ENCODE measurements around the gene GAS7.
"Not testable (repeated sequence)": the region's sequence is repeated elsewhere in the genome, so short reads cannot be mapped to it uniquely, and the experiment has no call there.

Gene GAS7

DNA sequence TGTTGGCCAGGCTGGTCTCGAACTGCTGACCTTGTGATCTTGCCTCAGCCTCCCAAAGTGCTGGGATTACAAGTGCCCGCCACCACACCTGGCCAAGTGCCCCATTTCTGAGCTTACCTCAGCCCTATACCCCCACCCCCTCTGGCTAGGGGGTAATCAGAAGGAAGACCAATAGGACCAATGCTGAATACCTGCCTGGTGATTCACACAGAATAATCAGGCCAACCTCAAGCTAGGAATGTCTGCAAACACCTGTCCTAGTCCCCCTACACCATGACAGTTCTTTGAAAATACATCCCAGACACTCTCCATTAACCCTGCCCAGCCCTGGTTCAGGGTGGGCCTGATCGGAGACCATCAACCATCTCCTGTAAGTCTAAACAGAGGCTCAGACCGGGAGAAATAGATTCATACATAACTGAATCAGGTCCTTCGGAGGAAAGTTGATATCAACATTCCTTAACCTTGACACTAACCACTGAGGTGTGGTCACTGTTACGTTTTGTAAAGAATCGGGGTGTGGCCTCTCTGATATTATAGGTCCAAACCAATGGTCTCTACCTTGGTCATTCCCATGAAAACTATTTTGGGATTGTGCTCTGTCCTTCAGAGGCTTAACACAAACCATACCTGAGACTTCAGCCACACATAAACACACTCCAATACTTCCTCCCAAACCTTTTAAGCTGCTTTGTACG, 130.8 kb downstream of the GAS7 start:
- no peak for DNase-seq

DNA sequence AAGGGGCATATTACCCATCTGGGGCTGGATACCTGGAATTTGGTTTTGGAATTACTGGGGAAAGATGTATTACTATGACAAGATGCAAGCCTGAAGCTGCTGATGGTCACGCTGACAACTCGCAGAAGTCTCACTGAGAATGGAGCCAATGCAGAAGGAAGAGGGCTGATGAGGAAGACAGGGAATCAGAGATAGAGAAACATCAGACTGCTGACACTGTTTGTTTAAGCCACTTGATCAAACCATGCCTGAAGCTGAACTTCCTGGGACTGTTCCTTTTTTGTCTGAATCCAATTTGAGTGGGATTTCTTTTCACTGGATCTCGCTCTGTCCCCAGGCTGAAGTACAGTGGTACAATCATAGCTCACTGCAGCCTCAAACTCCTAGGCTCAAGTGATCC, 133.9 kb downstream of the GAS7 start:
- DNase-seq = no peak

DNA sequence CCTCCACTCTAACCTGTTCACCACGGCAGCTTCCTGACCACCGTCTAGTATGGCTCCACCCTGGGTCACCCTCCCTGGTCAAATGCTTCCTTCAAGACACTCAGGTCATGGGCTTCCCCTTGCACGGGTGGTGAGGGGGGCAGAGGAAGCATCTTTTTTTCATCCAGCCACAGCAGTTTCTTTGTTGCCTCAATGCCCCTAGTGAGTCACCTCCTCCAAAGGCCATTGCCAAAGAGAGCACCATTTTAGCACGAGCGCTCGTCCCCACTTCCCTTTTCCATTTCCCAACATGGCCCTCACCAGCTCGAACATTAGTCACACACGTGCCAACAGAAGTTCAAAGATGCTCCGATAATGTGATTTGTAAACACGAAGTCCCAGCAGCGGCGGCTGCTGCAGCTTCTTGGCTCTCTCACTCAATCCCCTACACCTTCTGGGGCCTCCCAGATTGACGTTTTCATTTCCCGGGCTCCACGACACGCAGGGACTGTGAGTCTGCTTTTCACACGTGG, 134.6 kb downstream of the GAS7 start:
- DNase-seq = no peak

DNA sequence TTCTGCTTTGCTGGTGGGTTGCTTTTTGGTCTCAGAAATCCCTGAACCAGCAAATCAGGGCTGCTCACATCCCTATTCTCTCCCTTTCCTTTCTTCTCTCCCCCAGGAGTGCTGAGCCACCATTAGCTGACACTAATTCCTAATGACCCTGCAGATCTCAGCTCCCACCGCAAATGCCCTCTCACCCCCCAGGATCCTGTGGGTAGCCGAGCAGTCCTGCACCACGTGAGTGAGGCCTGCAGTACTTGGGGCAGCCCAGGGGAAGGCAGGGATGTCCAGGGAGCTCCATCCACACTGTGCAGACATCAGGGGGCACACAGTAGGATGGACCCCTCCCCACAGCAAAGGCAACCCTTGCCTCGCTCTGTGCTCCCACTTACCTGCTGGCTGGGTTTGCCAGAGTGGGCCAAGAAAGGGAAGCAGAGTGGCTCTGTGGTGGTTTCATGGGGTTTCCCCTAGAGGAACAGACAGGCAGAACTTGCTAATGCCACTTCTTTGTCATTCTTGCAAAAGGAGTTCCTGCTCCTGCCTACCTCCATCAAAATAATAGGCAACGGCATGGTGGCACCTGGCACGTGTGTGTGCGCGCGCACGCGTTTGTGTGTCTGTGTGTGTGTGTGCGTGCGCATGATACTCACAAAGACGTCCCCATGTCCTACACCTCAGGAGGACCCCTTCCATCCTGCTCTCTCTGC, 135.6 kb downstream of the GAS7 start:
- DNase-seq = no peak

DNA sequence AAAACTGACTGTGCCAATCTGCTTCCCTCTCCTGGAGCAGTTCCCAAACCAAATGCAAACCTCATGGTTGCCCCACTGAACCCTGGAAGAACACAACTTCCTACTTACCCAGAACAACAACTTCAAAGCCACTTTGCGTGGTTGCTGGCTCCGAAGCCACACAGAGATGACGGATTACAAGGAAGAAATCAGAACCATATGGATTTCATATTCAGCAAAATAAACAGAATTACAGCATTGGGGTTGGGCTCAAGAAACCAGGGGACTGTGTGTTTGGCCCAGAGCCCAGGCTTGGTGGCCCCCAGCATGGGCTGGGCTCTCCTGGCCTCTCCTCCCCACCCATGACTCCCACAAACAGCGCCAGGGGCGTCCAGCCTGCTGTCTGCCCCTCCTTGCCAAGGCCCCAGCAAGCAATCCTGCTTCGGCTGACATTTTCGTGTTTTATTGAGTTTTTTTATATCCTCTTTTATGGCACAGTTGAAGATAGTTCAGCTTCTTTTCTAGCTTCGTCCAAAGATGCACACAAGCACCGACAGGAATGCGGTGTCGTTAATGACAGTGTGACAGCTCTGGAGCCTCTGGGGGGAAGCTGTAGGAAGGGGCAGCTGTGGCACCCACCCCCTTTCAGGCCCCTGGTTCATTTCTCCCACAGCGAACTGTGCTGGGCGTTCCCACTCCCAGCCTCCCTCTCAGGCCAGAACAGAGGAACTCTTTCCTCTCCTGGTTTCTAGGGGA, 137.1 kb downstream of the GAS7 start:
- DNase-seq = no peak

DNA sequence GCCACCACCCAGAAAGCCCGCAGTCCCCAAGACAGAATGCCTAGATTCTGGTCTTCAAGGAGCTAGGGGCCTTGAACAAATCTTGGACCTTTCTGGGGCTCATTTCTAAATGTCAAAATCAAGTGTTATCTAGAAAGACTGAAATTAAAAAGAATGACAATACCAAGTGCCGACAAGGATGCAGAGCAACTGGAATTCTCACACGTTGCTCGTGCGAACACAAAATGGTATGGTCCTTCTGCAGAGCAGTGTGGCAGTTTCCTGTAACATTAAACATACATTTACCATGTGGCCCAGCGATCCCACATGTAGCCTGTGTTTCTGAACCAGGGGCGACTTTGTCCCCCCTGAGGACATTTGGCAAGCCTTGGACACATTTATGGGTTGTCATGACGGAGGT, 137.9 kb downstream of the GAS7 start:
- DNase-seq = no peak

DNA sequence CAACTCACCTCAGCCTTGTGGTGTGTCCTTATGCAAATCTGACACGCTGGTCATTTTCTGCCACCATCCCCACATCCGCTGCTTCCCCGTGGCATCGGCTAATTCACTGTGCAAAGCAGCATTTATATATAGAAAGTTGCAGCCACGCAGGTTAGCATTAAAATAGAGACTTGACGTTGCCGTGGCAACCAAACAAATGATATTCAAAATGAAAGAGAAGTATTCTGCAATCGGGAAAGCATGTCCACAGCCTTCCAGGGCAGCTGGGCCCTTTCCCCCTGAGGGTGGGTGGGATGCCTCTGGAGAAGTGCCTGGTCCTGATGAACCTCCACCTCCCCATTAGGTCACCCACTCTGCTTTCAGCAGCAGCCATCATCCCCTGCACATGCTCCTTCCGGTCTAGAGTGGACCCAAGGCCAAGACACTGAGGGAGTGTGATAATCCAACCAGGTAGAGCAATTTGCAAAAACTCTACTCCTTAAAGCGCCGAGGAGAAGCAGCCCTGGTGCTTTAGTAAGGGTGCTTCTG, 138.7 kb downstream of the GAS7 start:
- no peak for DNase-seq

DNA sequence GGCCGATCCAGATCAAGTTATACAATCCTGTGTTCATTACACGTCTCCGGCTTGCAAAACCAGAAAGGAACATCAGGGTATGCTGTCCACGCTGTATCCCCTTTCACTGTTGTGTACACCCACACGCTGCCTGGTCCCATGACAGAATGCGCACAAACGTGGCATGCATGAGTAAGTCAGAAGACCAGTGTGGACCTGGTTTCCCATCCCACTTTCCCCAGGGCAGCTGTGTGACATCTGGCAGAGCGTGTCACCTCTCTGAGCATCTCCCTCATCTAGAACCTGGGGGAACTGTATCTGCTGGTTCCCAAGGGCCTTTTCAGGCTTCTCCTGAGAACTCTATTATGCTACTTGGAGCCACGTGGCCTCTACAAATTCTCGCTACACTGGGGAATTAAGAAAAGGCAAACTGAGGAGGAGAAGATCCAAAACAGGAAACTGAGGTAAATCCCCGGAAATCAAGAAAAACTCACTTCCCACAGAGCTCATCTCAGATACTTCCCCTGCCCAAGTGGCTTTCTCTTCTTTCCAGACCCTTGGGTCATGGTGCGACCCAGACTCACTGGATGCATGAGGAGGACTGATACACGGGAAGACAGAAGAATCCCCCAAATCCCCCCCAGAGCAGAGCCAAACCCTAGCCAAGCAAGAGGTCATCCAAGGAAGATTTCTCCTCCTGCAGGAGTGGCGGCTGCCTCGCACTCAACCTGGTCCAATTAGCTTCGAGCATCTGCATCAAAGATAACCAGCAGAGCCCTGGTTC, 139.3 kb downstream of the GAS7 start:
- no peak for DNase-seq

DNA sequence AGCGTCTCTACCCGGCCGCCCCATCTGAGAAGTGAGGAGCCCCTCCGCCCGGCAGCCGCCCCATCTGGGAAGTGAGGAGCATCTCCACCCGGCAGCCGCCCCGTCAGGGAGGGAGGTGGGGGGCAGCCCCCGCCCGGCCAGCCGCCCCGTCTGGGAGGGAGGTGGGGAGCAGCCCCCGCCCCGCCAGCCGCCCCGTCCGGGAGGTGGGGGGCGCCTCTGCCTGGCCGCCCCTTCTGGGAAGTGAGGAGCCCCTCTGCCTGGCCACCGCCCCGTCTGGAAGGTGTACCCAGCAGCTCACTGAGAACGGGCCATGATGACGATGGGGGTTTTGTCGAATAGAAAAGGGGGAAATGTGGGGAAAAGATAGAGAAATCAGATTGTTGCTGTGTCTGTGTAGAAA, 140.9 kb downstream of the GAS7 start:
- not testable (repeated sequence) for DNase-seq

DNA sequence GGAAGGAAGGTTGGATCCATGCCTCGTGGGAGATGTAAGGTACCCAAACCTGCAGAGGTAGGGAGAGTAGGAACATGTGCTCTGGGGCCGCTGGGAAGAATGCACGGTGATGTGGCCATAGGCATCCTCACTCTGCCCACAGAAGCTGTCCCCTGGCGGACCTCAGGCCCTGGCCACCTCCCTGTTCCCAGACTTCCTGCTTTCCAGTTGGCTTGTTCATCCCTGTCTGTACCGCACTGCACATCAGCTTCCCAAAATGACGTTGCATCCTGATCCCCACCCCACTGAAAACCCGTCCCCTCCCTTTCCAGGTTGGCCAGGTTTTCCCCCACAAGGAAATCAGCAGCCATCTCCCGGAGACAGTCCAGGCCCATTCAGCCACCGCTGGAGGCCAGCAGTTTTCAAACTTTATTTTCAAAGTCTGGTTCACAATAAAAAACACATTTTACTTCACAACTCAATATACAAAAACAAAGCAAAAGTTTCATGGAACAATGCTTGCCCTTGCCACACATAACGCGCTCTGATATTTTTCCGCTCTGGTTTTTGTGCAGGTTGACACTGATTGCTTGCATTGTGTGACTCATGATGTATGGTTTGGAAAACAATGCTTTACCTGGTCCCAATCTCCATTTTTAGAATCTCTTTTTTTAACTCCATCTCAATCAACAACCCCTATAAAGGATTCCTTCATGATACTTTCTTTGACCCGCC, 143.0 kb downstream of the GAS7 start:
- no peak for DNase-seq

DNA sequence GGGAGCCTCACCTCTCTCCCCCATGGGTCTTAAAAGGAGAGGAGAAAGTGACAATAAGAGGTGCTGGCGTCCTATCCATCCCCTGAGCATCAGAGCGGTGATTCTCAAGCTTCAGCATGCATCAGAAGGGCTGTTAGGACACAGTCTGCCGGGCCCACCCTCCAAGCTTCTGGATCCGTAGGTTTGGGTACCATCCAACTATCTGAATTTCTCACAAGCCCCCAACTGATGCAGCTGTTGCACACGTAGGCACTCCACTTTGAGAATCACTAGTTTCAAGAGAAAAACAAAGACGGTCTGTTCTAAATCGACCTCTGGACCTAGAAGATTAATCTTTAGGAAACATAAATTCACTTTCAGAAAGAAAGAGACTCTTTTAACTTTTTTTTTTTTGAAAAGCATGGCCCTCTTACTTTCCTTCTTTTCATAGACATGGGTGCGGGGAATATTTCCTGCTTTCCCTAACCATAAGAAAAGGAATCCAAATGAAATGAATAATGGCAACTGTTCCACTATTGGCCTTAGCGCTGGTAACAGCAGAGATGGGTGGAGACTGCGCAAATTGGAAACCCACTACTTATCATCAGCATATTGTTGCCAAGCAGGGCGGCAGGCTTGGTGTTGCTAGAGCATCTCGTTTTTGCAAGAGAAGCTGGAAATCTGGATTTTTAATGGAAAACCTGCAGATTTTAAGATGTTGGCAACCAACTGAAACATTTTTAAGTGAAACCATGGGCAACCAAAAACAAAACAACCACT, 144.4 kb downstream of the GAS7 start:
- no peak for DNase-seq

DNA sequence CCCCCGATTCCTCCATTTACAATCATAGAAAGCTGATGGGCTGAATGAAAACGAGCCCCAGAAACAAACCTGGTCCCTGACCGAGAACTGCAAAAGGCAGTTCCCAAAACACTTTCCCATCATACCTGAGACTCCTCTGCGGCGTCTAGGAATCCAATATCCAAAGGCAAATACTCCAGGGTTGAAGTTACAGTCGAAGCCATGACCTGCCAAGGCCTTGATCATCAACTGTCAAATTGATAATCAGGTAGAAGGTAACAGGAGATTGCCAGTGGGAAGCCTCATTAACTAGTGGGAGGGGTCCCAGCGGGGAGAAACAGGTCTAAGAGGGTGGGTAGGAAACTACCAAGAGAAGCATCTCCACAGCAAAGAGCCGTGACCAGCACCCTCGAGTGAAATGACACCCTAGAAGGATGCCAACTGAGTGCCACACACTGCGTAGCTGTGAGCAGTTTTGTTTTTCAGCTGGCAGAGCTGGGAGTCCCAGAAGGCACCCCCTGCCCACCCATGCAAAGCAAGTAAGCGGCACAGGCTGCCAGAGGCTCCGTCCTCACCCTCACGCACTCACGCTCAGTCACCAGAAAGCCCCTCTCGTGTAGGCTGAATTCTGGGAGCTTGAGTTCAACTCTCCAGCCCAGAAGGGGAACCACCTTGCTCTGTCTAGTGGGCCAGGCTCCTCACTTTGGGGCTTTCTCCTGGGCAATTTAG, 146.1 kb downstream of the GAS7 start:
- DNase-seq = no peak

DNA sequence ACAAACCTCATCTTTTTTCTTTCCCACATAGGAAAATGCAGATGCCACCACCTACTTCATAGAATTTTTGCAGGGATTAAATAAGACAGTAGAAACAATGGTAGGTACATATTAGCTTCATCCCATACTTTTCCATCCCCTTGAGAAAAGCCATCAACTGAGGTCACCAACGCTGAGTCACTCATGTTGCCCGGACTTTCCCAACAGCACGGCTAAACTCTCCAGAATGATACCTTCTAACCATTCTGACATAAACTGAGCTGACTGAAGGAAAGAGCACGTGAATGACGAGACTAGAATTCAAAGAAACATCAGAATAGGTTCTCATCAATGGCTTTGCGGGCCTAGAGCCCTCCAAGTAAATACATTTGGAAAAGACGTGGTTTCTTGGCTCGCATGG, 147.3 kb downstream of the GAS7 start:
- no peak for DNase-seq

DNA sequence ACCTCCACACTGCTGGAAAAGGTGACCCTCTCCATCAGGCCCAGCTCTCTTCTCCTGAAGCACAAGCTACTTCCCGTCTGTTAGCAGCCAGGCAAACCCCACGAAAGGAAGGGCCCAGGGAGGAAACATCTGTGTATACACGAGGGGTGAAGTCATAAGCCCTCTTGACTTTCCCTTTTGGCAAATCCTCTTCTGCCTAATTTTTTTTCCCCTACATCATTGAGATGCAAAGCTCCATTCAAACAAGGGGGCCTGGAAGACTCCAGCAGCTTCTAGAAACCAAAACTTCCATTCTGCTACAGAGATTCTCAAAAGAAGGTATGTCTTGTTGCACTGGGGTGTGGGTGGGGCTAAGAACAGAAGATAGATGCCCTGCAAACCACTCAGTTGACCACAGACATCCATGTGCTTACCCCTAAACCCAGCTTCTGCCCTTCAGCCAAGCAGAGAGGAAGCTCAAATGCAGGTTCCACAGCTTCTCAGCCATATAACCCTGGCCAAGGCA, 147.8 kb downstream of the GAS7 start:
- no peak for DNase-seq

DNA sequence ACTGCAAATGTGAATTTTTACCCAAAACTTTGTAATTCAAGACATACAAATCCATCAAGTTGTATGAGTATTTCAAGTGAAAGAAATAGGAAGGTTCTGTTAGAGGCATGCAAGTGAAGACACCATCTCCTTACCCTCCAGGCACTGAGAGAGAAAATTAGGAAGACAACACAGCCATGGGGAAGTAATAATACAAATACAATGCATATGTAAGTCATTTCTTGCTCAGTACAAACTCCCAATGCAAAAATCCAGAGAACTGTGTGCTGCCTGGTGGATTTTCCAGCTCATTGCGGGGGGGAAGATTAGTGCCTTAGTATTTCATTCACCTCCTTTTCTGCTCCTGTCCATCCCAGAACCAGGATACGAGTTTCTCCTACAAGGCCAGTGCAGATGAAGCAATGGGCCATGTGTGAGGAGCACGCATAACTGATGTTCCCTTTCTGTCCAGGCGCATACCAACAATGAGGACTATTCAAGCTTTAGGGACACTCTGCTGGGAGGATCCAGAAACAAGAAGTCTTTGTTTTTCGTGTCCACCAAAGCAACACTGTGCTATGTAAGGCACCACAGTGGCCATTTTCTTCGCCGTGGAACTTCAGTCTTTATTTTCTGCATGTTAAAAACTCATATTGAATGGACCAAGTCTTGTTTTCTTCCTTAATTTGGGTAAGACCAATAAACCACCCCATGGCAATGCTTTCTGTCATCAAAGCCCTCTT, 149.6 kb downstream of the GAS7 start:
- DNase-seq = no peak

DNA sequence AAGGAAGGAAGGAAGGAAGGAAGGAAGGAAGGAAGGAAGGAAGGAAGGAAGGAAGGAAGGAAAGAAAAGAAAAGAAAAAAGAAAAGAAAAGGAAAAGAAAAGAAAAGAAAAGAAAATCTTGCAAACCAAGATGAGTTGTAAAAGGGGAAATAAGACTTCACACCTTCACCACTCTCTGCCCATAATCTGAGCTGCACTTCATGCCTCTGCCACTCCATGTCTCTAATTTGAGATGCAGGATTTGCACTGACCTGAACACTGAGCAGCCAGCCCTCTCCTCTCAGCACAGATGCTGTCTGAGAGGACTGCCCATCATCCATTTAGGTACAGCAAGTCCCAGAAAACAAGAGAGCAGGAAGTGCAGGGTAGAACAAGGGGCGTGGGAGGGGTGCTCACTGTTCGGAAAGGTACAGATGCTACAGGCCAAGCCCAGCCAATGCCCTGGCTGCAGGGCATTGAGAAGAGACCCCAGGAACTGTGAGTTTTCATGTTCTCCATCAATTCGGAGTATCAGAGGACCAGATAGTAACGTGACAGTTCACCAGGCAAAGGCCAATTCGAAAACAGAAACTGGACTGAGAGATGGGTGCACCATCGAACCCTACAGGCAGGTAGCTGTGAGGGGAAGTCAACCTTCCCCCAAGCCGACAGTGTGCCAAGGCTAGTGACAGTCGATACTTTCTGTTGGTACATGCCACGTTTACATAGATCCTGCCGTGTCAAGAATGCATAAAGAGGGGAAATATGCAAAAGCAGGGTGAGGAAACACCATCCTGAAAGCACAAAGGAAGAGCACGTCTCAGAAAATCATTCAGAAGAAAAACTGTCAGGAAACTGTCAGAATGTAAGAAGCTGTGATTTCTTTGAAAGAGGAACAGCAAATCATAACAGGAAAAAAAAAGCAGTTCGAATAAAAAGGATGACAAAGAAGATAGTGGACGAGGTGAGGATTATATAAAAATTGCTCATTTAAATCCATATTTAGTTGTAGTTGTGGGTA, 151.3 kb downstream of the GAS7 start:
- no peak for DNase-seq

DNA sequence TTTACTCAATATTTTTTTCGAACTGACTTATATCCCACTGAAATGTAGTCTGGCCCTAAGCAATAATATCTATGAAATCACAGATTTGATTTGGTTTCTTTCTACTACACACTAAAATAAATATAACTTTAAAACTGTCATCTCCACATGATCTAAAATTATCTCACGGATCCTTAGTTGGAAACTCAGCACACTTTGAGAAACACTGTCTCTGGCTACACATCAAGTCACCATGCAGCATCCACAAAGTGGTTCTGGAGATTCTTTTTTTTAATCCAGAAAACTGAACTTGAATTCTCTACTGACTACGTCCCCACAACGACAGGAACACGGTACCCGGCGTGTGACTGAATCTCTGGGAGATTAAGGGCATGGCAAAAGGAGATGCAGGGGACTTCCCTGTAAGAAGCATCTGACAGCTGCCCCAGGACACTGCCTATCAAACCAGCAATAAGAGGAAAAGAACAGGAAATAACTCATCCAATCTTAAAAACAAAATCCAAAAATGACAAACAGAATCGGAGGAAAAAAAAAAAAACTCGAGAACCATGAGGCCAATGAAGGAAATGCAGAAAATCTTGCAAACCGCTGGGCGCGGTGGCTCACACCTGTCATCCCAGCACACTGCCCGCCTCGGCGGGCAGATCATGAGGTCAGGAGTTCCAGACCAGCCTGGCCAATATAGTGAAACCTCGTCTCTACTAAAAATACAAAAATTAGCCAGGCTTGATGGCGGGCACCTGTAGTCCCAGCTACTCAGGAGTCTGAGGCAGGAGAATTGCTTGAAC, 152.3 kb downstream of the GAS7 start:
- DNase-seq = no peak
